H9 (cell line): ENCODE data around the gene CATSPERB. TPM values are rescaled to one million over a fixed set of nuclear protein-coding genes. Genes with fewer than 3 reads are reported as not detected.

Experiments
- DNase-seq: peaks from one replicate; pipeline ENCODE4 v3.0.0-alpha.2; 2017
- H2AFZ ChIP-seq: one replicate; pipeline ENCODE4 v1.6.1; 2013; ENCODE audit warnings: mild to moderate bottlenecking, low read length, control low read depth, moderate library complexity
- H2AK5ac ChIP-seq: 2 replicates; pipeline ENCODE4 v1.6.1; 2013; ENCODE audit warnings: low read length, control low read depth, mixed read lengths; ENCODE audit not compliant: insufficient read length
- H2BK120ac ChIP-seq: one replicate; pipeline ENCODE4 v1.6.1; 2013; ENCODE audit warnings: low read depth, mild to moderate bottlenecking, low read length, control low read depth, inconsistent platforms; ENCODE audit not compliant: poor library complexity, severe bottlenecking
- H2BK12ac ChIP-seq: 2 replicates; pipeline ENCODE4 v1.6.1; 2013; ENCODE audit warnings: low read length, control low read depth, mixed read lengths, low read depth; ENCODE audit not compliant: insufficient read length
- H2BK15ac ChIP-seq: 2 replicates; pipeline ENCODE4 v1.6.1; 2013; ENCODE audit warnings: low read depth, low read length, control low read depth
- H2BK20ac ChIP-seq: one replicate; pipeline ENCODE4 v1.6.1; 2013; ENCODE audit warnings: low read depth, mild to moderate bottlenecking, low read length, control low read depth, inconsistent platforms; ENCODE audit not compliant: poor library complexity, severe bottlenecking
- H2BK5ac ChIP-seq: 2 replicates; pipeline ENCODE4 v1.6.1; 2013; ENCODE audit warnings: low read length, control low read depth, mixed read lengths; ENCODE audit not compliant: insufficient read length
- H3K14ac ChIP-seq: 2 replicates; pipeline ENCODE4 v1.6.1; 2013; ENCODE audit warnings: low read length, control low read depth; ENCODE audit not compliant: insufficient read depth
- H3K18ac ChIP-seq: 2 replicates; pipeline ENCODE4 v1.6.1; 2013; ENCODE audit warnings: low read depth, mild to moderate bottlenecking, mixed read lengths, low read length, control low read depth; ENCODE audit not compliant: insufficient read length
- H3K23ac ChIP-seq: 2 replicates; pipeline ENCODE4 v1.6.1; 2013; ENCODE audit warnings: low read length, control low read depth, mixed read lengths, low read depth; ENCODE audit not compliant: insufficient read length
- H3K23me2 ChIP-seq: 2 replicates; pipeline ENCODE4 v1.6.1; 2013; ENCODE audit warnings: low read depth, mild to moderate bottlenecking, mixed read lengths, low read length, control low read depth; ENCODE audit not compliant: insufficient read length, poor library complexity, severe bottlenecking
- H3K27ac ChIP-seq: 2 replicates; pipeline ENCODE4 v1.5.1; 2013; ENCODE audit warnings: low read length, control low read depth, mixed read lengths, low read depth; ENCODE audit not compliant: insufficient read length
- H3K27me3 ChIP-seq: 2 replicates; pipeline ENCODE4 v1.6.1; 2013; ENCODE audit warnings: low read length, control low read depth, inconsistent platforms; ENCODE audit not compliant: insufficient read depth
- H3K4ac ChIP-seq: 2 replicates; pipeline ENCODE4 v1.6.1; 2013; ENCODE audit warnings: low read depth, mild to moderate bottlenecking, control low read depth, inconsistent platforms, low read length, moderate library complexity
- H3K4me1 ChIP-seq: 2 replicates; pipeline ENCODE4 v1.6.1; 2013; ENCODE audit warnings: low read length, control low read depth, inconsistent platforms; ENCODE audit not compliant: insufficient read depth
- H3K4me2 ChIP-seq: 2 replicates; pipeline ENCODE4 v1.6.1; 2013; ENCODE audit warnings: low read length, control low read depth, mixed read lengths; ENCODE audit not compliant: insufficient read length, insufficient read depth
- H3K56ac ChIP-seq: 2 replicates; pipeline ENCODE4 v1.6.1; 2013; ENCODE audit warnings: low read depth, mild to moderate bottlenecking, mixed read lengths, low read length, control low read depth; ENCODE audit not compliant: insufficient read length
- H3K79me1 ChIP-seq: 2 replicates; pipeline ENCODE4 v1.6.1; 2013; ENCODE audit warnings: low read depth, mild to moderate bottlenecking, moderate library complexity, low read length, control low read depth, inconsistent platforms; ENCODE audit not compliant: insufficient read depth, poor library complexity, severe bottlenecking
- H3K79me2 ChIP-seq: 2 replicates; pipeline ENCODE4 v1.6.1; 2013; ENCODE audit warnings: low read length, control low read depth, inconsistent platforms; ENCODE audit not compliant: insufficient read depth
- H3K9ac ChIP-seq: 2 replicates; pipeline ENCODE4 v1.6.1; 2013; ENCODE audit warnings: low read length, control low read depth, mixed read lengths; ENCODE audit not compliant: insufficient read length; ENCODE audit errors: extremely low read depth
- H3K9me3 ChIP-seq: one replicate; pipeline ENCODE4 v1.6.1; 2013; ENCODE audit warnings: low read depth, low read length, inconsistent platforms; ENCODE audit not compliant: control insufficient read depth
- H3T11ph ChIP-seq: one replicate; pipeline ENCODE4 v1.6.1; 2013; ENCODE audit warnings: mild to moderate bottlenecking, low read length, control low read depth, inconsistent platforms
- H4K20me1 ChIP-seq: one replicate; pipeline ENCODE4 v1.6.1; 2013; ENCODE audit not compliant: control insufficient read depth, insufficient read length, insufficient read depth
- H4K5ac ChIP-seq: 2 replicates; pipeline ENCODE4 v1.6.1; 2013; ENCODE audit warnings: low read depth, mild to moderate bottlenecking, mixed read lengths, low read length, control low read depth; ENCODE audit not compliant: insufficient read length
- H4K8ac ChIP-seq: replicated peaks from 2 replicates; pipeline ENCODE4 v1.6.1; 2013; ENCODE audit warnings: low read length, control low read depth, mixed read lengths, low read depth; ENCODE audit not compliant: insufficient read length
- H4K91ac ChIP-seq: 2 replicates; pipeline ENCODE4 v1.6.1; 2013; ENCODE audit warnings: low read depth, mild to moderate bottlenecking, moderate library complexity, mixed read lengths, low read length, control low read depth; ENCODE audit not compliant: insufficient read length
- H3K27ac Mint-ChIP-seq, 3 experiments: 2 replicates in 2 of 3; 3 replicates in 1 of 3; pipeline ENCODE4 v1.8.0; 2020 to 2021; ENCODE audit warnings: mixed read lengths in 3 of 3, mild to moderate bottlenecking in 1 of 3, moderate library complexity in 1 of 3
- H3K27me3 Mint-ChIP-seq: 2 replicates; pipeline ENCODE4 v1.8.0; 2021; ENCODE audit warnings: low read depth, mild to moderate bottlenecking, moderate library complexity, mixed read lengths
- H3K36me3 Mint-ChIP-seq, 3 experiments: 2 replicates in 2 of 3; 3 replicates in 1 of 3; pipeline ENCODE4 v1.8.0; 2020 to 2021; ENCODE audit warnings: low read depth in 3 of 3, mixed read lengths in 3 of 3; ENCODE audit not compliant: insufficient read depth in 1 of 3
- H3K4me1 Mint-ChIP-seq, 2 experiments: 2 replicates each; pipeline ENCODE4 v1.8.0; 2020; ENCODE audit warnings: mixed read lengths in 2 of 2
- H3K4me3 Mint-ChIP-seq, 2 experiments: 2 replicates in 1 of 2; 3 replicates in 1 of 2; pipeline ENCODE4 v1.8.0; 2020 to 2021; ENCODE audit warnings: mild to moderate bottlenecking in 2 of 2, mixed read lengths in 2 of 2, moderate library complexity in 1 of 2
- H3K9me3 Mint-ChIP-seq, 2 experiments: 2 replicates in 1 of 2; 3 replicates in 1 of 2; pipeline ENCODE4 v1.8.0; 2020; ENCODE audit warnings: mild to moderate bottlenecking in 2 of 2, mixed read lengths in 2 of 2, moderate library complexity in 1 of 2
- CTCF ChIP-seq: fragments of 200-600 bp; sonication (generic); conservative IDR thresholded peaks from 3 replicates; pipeline ENCODE4 v1.8.0; 2021; ENCODE audit warnings: antibody characterized with exemption, mild to moderate bottlenecking
- WGBS: extraction: QIAGEN DNeasy Blood & Tissue Kit; methylation state at CpG from one replicate; pipeline ENCODE4 v1.1.7; 2013; ENCODE audit warnings: missing lambda C conversion rate, low lambda C conversion rate, mixed read lengths; ENCODE audit not compliant: insufficient read length; ENCODE audit errors: extremely low coverage; 5-methylcytosine and 5-hydroxymethylcytosine counted together
- total RNA-seq: library from RNA; stranded (reverse); gene quantifications from 2 replicates; pipeline ENCODE4 v1.2.1, GENCODE V29; 2021

The CATSPERB gene
- total RNA-seq, 1 experiment from 2014 or later: 0.48 TPM

- no peak overlapping the region for H4K91ac ChIP-seq
- H2AK5ac ChIP-seq: no peak overlapping the region
- no peaks in the 10 kb centered on the region for H3K9me3 ChIP-seq
- no peaks in the 10 kb centered on the region for H4K20me1 ChIP-seq
- no peak overlapping the region for H3K23ac ChIP-seq
- no peak overlapping the region for H3K56ac ChIP-seq
- no peak overlapping the region for H3T11ph ChIP-seq
- H4K8ac ChIP-seq: no peak overlapping the region
- no peak overlapping the region for H2BK5ac ChIP-seq
- DNase-seq: no peak
- no CpG with 5 or more reads among the region's 1 CpG for WGBS
- no peak overlapping the region for H3K4me2 ChIP-seq
- no peaks in the 10 kb centered on the region for H3K4me1 ChIP-seq
- peaks cover 5 to 6% of the 10 kb centered on the region in 2 experiments for H3K4me1 Mint-ChIP-seq
- no peak overlapping the region for H2AFZ ChIP-seq
- no peaks in the 10 kb centered on the region for H3K23me2 ChIP-seq
- no peaks in the 10 kb centered on the region for H3K79me2 ChIP-seq
- no peak overlapping the region for H3K14ac ChIP-seq
- no peak overlapping the region for H3K27ac ChIP-seq
- no peak overlapping the region for H2BK120ac ChIP-seq
- H3K27ac Mint-ChIP-seq: no peak overlapping the region
- peaks cover 0 to 5% (median 3%) of the 10 kb centered on the region in 3 experiments; a peak in 3 of 7 replicates for H3K36me3 Mint-ChIP-seq
- no peak overlapping the region for H3K4ac ChIP-seq
- no peak for TF ChIP-seq CTCF
- no peak overlapping the region for H2BK15ac ChIP-seq
- H3K79me1 ChIP-seq: no peaks in the 10 kb centered on the region
- H2BK12ac ChIP-seq: no peak overlapping the region
- no peak overlapping the region for H4K5ac ChIP-seq
- H3K18ac ChIP-seq: no peak overlapping the region
- peaks cover 0 to 6% of the 10 kb centered on the region in 2 experiments; a peak in 2 of 5 replicates for H3K9me3 Mint-ChIP-seq
- no peaks in the 10 kb centered on the region for H3K27me3 ChIP-seq
- H3K4me3 Mint-ChIP-seq: no peak overlapping the region
- no peak overlapping the region for H3K9ac ChIP-seq
- no peak overlapping the region for H2BK20ac ChIP-seq
- peaks cover 4% of the 10 kb centered on the region for H3K27me3 Mint-ChIP-seq
These were observed 84.0 kb downstream of the CATSPERB start for GRCh38 chr14:91647856-91648255.
